Mesodermal cell (in vitro differentiated cells): Measurements from ENCODE around the gene CPSF7.
"Not testable (repeated sequence)": the region's sequence is repeated elsewhere in the genome, so short reads cannot be mapped to it uniquely, and the experiment has no call there.

Experiments used
- H3K27ac ChIP-seq: 2 replicates; pipeline ENCODE4 v1.7.0; 2013; ENCODE audit warnings: mild to moderate bottlenecking, low read depth, low read length, moderate library complexity; ENCODE audit not compliant: severe bottlenecking
- H3K36me3 ChIP-seq: 2 replicates; pipeline ENCODE4 v1.7.1; 2013; ENCODE audit warnings: mild to moderate bottlenecking, low read length, moderate library complexity; ENCODE audit not compliant: control insufficient read depth, insufficient read depth
- H3K4me1 ChIP-seq: one replicate; pipeline ENCODE4 v1.7.1; 2013; ENCODE audit warnings: mild to moderate bottlenecking, low read length; ENCODE audit not compliant: insufficient read depth, control insufficient read depth, poor library complexity, severe bottlenecking
- H3K4me3 ChIP-seq: 2 replicates; pipeline ENCODE4 v1.7.0; 2013; ENCODE audit warnings: low read length, control low read depth, mild to moderate bottlenecking; ENCODE audit not compliant: insufficient read depth, poor library complexity, severe bottlenecking; ENCODE audit errors: extremely low read depth
- H3K9me3 ChIP-seq: 2 replicates; pipeline ENCODE4 v1.7.1; 2013; ENCODE audit warnings: mild to moderate bottlenecking, low read length, moderate library complexity; ENCODE audit not compliant: control insufficient read depth
- WGBS, 2 experiments: methylation state at CpG; one replicate each; pipeline ENCODE4 v1.1.5; 2013; ENCODE audit warnings: missing lambda C conversion rate in 2 of 2; ENCODE audit not compliant: insufficient coverage in 2 of 2; 5-methylcytosine and 5-hydroxymethylcytosine counted together

The CPSF7 gene

GRCh38 chr11:61467602-61468001, 37.8 kb upstream of the CPSF7 start:
- 87 to 96% methylated on average over 3 to 4 of the region's 6 CpGs for WGBS, 2 experiments
- H3K36me3 ChIP-seq, result peaks cover 26% of the 10 kb centered on the region
- H3K27ac ChIP-seq, H3K9me3 ChIP-seq, H3K4me1 ChIP-seq, H3K4me3 ChIP-seq: not testable (repeated sequence)

GRCh38 chr11:61460986-61461385, 31.2 kb upstream of the CPSF7 start:
- H3K4me1 ChIP-seq, result no peaks in the 10 kb centered on the region
- peaks cover 20% of the 10 kb centered on the region for H3K36me3 ChIP-seq
- WGBS, 2 experiments, result 84 to 92% methylated on average over 4 to 5 of the region's 5 CpGs
- no peak overlapping the region for H3K27ac ChIP-seq
- no peak overlapping the region for H3K4me3 ChIP-seq
- H3K9me3 ChIP-seq, result no peaks in the 10 kb centered on the region

DNA sequence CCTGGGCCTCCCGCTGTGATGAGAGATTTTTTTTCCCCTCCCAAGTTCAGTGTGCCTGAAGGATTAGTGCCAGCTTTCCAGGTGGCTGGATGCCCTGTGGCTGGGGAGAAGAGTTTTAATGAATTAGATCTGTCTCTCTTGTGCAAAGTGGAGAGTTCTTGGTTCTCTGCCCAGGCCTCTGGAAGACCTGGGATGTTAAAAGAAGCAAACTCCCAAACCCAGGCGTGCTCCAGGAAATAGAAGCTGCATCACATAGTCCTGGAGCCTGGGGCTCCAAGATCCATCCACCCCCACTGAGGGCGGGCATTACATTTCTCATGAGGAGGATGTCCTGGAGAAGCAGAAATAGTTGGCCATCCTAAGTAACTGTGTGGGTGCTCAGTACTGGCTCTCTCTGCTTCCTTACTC, 30.7 kb upstream of the CPSF7 start:
- no peaks in the 10 kb centered on the region for H3K9me3 ChIP-seq
- WGBS, 2 experiments, result 40 to 92% methylated on average over 1 to 2 of the region's 3 CpGs
- H3K27ac ChIP-seq, result no peak overlapping the region
- H3K4me3 ChIP-seq, result no peak overlapping the region
- H3K36me3 ChIP-seq, result peaks cover 20% of the 10 kb centered on the region
- no peaks in the 10 kb centered on the region for H3K4me1 ChIP-seq

- Histone ChIP-seq H3K27ac (no peak overlapping the region), H3K9me3 (no peaks in the 10 kb centered on the region), H3K36me3 (peaks cover 53% of the 10 kb centered on the region), H3K4me1 (no peaks in the 10 kb centered on the region), H3K4me3 (no peak overlapping the region)
- 93 to 94% methylated on average over 4 of the region's 7 CpGs for WGBS, 2 experiments
These were observed 24.7 kb upstream of the CPSF7 start for GRCh38 chr11:61454520-61454919.

DNA sequence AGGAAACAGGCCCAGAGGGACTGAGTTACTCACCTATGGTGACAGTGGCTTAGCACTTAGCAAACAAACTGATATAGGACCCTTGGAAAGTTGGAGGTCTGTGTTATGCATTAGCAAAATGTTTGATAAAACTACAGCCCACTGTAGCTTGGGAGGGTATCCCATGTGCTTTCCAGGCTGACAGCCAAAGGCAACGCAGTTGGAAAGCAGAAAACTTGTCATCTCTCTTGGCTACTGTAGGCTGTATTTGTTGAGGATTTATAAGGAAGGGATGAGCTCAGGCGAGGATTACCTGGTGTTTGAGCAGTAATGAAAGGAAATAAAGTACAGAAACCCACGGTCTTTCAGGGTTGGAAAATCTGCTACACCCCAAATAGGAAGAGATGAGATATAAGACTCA, 23.9 kb upstream of the CPSF7 start:
- peaks cover 61% of the 10 kb centered on the region for H3K36me3 ChIP-seq
- no peaks in the 10 kb centered on the region for H3K9me3 ChIP-seq
- H3K27ac ChIP-seq, result no peak overlapping the region
- WGBS, 2 experiments, result 90 to 100% methylated on average over 1 to 3 of the region's 3 CpGs
- no peak overlapping the region for H3K4me3 ChIP-seq
- H3K4me1 ChIP-seq, result no peaks in the 10 kb centered on the region

- Histone ChIP-seq H3K27ac (no peak overlapping the region), H3K4me1 (no peaks in the 10 kb centered on the region), H3K9me3 (no peaks in the 10 kb centered on the region), H3K36me3 (peaks cover 70% of the 10 kb centered on the region), H3K4me3 (no peak overlapping the region)
- WGBS, 2 experiments, result 100% methylated on average over 2 of the region's 2 CpGs
These were observed 23.1 kb upstream of the CPSF7 start for GRCh38 chr11:61452825-61453224.

- Histone ChIP-seq H3K36me3 (peaks cover 92% of the 10 kb centered on the region), H3K27ac (peak overlapping the region; percentile 29), H3K4me3 (no peak overlapping the region), H3K4me1 (peaks cover 9% of the 10 kb centered on the region), H3K9me3 (no peaks in the 10 kb centered on the region)
- WGBS, 2 experiments, result 91 to 98% methylated on average over 5 of the region's 7 CpGs
These were observed 18.8 kb upstream of the CPSF7 start for GRCh38 chr11:61448552-61448927.

GRCh38 chr11:61447601-61448551, 18.1 kb upstream of the CPSF7 start:
- peak overlapping the region; percentile 29 for H3K27ac ChIP-seq
- no peaks in the 10 kb centered on the region for H3K9me3 ChIP-seq
- no peak overlapping the region for H3K4me3 ChIP-seq
- H3K4me1 ChIP-seq, result peaks cover 9% of the 10 kb centered on the region
- 98% methylated on average over 10 of the region's 12 CpGs for WGBS, 2 experiments
- H3K36me3 ChIP-seq, result peaks cover 92% of the 10 kb centered on the region

- Histone ChIP-seq H3K36me3 (peaks cover 91% of the 10 kb centered on the region), H3K9me3 (no peaks in the 10 kb centered on the region), H3K27ac (peak overlapping the region; percentile 66), H3K4me3 (no peak overlapping the region), H3K4me1 (peaks cover 9% of the 10 kb centered on the region)
- WGBS, 2 experiments, result 5 to 10% methylated on average over 5 to 7 of the region's 7 CpGs
These were observed 16.5 kb upstream of the CPSF7 start for GRCh38 chr11:61446211-61446651.

GRCh38 chr11:61445516-61445915, 15.7 kb upstream of the CPSF7 start:
- H3K36me3 ChIP-seq, result peaks cover 91% of the 10 kb centered on the region
- H3K4me1 ChIP-seq, result peaks cover 9% of the 10 kb centered on the region
- H3K9me3 ChIP-seq, result no peaks in the 10 kb centered on the region
- WGBS, 2 experiments, result 91 to 94% methylated on average over 4 of the region's 4 CpGs
- no peak overlapping the region for H3K4me3 ChIP-seq
- H3K27ac ChIP-seq, result peak overlapping the region; percentile 66

DNA sequence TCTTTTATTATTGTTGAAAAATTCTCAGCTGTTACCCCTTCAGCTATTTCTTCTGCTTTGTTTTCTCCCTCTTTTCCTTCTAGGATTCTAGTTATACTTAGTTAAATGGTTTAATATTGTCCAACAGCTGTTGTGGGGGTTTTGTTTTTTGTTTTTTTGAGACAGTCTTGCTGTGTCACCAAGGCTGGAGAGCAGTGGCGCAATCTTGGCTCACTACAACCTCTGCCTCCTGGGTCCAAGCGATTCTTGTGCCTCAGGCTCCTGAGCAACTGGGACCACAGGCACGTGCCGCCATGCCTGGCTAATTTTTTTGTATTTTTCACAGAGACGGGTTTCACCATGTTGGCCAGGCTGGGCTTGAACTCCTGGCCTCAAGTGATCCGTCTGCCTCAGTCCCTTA, 12.8 kb upstream of the CPSF7 start:
- Histone ChIP-seq H3K27ac (no peak overlapping the region), H3K36me3 (peaks cover 91% of the 10 kb centered on the region), H3K4me1 (peaks cover 9% of the 10 kb centered on the region), H3K4me3 (no peak overlapping the region), H3K9me3 (no peaks in the 10 kb centered on the region)
- WGBS, 2 experiments, result 93 to 98% methylated on average over 6 of the region's 6 CpGs
